HG03442 (cell line): Measurements from ENCODE around the gene WNK4.
"Not testable (repeated sequence)": the region's sequence is repeated elsewhere in the genome, so short reads cannot be mapped to it uniquely, and the experiment has no call there.

Experiments
- ATAC-seq: cut with Tn5 transposase; IDR thresholded peaks from one replicate; pipeline ENCODE4 v1.9.1; 2021; ENCODE audit warnings: mild to moderate bottlenecking, moderate library complexity; ENCODE audit not compliant: unreplicated experiment

WNK4 gene

DNA sequence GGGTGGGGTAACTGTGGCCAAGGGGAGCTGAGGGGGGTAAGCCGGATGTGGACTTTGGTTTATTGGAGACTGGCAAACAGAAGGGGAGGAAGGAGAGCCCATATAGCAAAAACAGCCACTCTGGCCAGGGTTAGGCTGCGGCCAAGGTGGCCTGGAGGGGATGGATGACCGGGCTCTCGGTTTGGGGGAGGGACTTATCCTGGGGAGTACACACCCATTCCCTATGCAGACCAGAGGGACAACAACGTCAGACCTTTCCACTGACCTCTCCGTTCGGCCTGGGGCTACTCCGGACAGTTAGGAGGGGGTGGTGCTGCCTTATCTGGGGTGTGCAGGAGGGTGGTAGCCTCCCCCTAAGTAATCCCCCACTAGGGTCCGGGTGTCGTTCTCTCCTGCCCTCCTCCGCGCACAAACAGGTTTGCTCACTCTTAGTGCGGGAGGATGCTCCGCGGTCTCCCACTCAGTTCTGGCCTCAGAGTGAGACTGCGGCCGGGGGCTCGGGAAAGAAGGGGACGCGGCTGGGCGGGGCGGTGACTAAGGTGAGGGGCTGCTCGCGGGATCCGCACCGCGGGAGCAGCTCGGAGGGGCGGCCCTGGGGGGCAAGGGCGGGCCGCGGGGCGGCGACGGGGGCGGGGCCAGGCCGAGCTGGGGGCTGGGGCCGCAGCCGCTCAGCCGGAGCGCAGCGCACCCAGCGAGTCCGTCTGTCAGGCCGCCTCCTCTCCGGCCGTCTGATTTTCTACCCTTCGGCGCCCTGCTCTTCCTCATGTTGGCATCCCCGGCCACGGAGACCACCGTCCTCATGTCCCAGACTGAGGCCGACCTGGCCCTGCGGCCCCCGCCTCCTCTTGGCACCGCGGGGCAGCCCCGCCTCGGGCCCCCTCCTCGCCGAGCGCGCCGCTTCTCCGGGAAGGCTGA, at the start of gene WNK4:
WNK4 (plus strand) TSS at position 675 of the 915 bp plus-strand sequence; CDS start at position 764, 89 bp downstream.
- ATAC-seq, result no peak

GRCh38 chr17:42740699-42741098, 39.7 kb upstream of the WNK4 start:
- no peak for ATAC-seq

- ATAC-seq, result not testable (repeated sequence)
These were observed 37.5 kb upstream of the WNK4 start for GRCh38 chr17:42742916-42743315.

DNA sequence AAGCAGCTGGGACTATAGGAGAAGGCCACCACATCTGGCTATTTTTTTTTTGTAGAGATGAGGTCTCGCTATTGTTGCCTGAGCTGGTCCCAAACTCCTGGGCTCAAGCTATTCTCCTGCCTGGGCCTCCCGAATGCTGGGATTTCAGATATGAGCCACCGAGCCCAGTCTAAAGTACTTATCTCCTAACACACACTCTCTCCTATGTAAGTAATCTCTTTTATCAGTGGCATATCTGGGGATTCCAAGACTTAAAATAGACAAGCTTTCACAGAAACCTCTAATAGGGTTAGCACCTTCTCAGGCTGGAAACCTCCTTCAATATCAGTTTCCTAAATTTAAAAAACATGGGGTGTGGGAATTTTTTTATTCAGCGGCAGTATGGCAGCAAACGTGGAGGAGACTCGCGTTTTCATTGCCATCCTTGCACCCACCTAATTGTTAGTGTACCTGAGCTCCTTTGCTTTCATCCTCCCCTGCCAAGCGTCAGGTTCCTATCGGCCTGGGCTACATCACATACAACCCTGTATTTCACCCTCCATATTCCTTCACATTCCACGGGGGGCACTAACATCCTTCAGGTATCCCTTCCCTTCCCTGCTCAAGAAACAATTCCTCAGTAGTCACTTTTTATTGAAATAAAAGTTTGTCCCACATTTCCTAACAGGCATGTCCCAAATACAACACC, 36.7 kb upstream of the WNK4 start:
- no peak for ATAC-seq

DNA sequence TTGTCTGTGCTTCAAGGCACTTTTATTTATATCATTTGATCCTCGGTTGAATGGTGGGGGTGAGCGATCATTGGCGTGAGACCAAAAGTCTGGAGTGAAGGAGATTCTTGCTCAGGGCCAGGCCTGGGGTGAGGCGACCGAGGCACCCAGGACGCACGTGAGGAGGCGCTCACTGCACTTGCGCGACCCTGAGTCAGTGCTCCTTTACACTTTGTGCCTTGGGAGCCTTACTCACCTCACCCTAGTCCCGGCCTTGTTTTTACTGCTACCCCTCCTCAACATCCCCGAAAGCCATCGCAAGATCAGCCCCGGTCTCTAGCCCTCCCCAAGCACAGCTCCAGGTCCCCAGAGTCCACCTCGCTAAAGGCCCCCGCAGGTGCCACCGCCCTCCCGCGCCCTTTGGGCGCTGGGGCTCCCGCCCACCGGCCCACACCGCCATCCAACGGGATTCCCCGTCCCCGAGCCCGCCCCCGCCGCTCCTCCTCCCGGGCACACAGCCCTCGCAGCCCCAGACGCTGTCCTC, 36.1 kb upstream of the WNK4 start:
- peak; percentile 38 for ATAC-seq

- ATAC-seq, result peak; percentile 81
These were observed 35.4 kb upstream of the WNK4 start, which contains the start of gene EZH1 for GRCh38 chr17:42744806-42745617. TSS of gene EZH1 (minus strand) at chr17:42745040. CDS start at chr17:42728941, 16,099 bp downstream.

- ATAC-seq, result no peak
These were observed 32.1 kb upstream of the WNK4 start for GRCh38 chr17:42748202-42748907.

DNA sequence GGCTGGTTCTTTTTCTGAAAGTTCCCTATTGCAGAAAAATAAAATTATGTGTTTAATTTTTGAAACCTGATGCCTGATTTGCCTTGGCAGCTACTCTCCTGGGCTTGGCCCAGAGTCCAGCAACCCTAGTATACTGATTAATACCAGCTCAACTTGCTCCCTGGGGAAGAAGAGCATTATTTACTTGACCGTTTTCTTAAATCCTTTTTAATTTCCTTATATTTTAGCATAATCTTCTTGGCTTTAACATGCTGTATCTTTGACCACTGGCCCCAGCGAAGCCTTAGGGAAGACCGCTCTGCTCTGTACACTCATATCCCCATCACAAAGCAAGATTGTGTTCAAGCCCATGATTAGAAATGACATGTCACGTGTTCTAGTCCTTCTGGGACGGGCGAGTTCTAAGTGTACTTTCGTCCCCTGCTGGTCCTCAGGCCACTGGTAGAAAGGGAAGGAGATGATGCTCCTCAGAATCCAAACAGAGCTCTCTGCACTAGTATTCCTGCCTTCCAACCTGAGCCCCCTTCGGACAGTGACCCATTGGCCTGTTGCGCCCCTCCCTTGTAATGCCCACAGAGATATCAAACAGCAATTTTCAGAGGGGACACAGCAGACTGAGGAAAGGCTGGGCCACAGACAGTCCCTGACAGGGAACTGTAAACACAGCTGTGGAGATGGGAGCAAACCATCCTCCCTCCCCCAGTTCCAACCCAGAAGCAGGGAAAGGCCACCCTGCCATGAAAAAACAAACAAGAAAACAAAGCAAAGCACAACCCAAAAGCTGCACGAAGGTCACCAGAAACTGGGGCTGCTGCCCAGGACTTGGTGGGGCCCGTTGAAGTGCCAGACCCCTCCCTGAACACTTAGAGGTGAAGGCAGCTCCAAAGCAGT, 31.3 kb upstream of the WNK4 start:
- no peak for ATAC-seq

DNA sequence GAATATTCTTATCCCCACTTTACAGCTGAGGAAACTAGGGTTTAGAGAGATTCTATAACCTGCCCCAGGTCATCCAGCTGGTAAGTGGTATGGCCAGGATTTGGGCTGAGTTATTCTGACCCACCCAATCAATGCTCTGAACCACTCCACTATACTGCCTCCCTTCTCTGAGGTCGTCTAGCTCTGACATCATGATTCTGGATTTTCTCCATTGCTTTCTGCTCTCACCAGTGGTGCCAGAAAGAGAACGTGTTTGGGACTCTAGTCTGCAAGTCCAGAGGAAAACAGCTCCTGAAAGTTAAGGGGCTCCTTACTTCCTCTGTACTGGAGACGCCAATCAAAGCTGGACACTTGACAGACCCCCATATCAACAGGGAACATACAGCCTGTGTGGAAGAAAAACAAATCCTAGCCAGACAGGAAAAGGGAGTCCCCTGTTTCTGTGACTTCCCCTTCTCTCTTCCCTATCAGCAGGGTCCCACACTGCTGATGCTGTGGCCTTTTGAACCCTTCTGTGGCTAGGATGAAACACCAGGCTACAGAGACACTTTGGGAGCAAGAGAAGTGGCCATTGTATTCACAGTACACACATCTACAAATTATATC, 29.6 kb upstream of the WNK4 start:
- no peak for ATAC-seq

- no peak for ATAC-seq
These were observed 28.8 kb upstream of the WNK4 start for GRCh38 chr17:42751628-42752027.

- ATAC-seq, result no peak
These were observed 25.6 kb upstream of the WNK4 start for GRCh38 chr17:42754782-42755181.

GRCh38 chr17:42759982-42760651, 20.3 kb upstream of the WNK4 start:
- no peak for ATAC-seq

GRCh38 chr17:42760652-42761581, 19.5 kb upstream of the WNK4 start, which contains the start of gene RAMP2:
TSS of gene RAMP2 (plus strand) at chr17:42761227. CDS start at chr17:42761262, 35 bp downstream.
- no peak for ATAC-seq

DNA sequence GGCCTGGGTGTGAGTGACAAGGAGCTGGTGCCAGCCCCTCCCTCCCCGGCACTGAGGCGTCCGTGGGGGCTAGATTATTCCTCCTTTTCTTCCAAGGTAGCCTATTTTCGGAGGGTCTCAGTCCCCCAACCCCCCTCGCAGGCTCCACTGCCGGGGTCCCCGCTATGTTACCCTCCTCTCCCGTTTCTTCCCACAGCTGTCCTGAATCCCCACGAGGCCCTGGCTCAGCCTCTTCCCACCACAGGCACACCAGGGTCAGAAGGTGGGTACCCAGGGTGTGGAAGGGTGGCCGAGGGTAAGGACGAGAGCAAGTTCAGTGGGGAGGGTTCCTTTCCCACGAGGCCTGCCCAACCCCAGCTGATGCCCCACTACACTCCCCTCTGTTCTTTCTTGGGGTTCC, 18.8 kb upstream of the WNK4 start:
- no peak for ATAC-seq

GRCh38 chr17:42766124-42766523, 14.3 kb upstream of the WNK4 start:
- ATAC-seq, result no peak

GRCh38 chr17:42767512-42767911, 12.9 kb upstream of the WNK4 start:
- no peak for ATAC-seq

DNA sequence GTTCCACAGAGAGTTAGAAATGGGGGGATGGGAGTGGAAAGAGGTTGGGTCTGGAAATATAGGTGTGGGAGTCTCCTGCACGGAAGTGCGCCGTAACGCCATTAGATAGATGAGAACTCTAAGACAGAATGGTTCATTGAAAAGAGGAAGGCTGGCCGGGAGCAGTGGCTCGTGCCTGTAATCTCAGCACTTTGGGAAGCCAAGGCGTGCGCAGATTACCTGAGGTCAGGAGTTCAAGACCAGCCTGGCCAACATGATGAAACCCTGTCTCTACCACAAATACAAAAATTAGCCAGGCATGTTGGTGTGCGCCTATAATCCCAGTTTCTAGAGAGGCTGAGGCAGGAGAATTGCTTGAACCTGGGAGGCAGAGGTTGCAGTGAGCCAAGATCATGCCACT, 12.4 kb upstream of the WNK4 start:
- not testable (repeated sequence) for ATAC-seq
